Tibial nerve (tissue), 4 donors: Measurements from ENCODE around the gene LAMP2.

ENCODE experiments used
- CTCF ChIP-seq, 5 experiments: fragments of 200-600 bp in 3 of 5; fragments of 450-650 bp in 2 of 5; sonication (generic) in 3 of 5; IDR thresholded peaks; one replicate each; pipeline ENCODE4 v1.5.1; 2016 to 2019; ENCODE audit warnings: antibody characterized with exemption in 5 of 5, mild to moderate bottlenecking in 3 of 5, moderate library complexity in 2 of 5
- EP300 ChIP-seq, 2 donors: sonication (generic); formaldehyde crosslinking; IDR thresholded peaks; one replicate each; pipeline ENCODE4 v1.6.1; 2017; ENCODE audit warnings: antibody characterized with exemption in 2 of 2, mild to moderate bottlenecking in 1 of 2
- POLR2A ChIP-seq, 2 donors: fragments of 450-650 bp; IDR thresholded peaks; one replicate each; pipeline ENCODE4 v1.6.1; 2017; ENCODE audit warnings: antibody characterized with exemption in 2 of 2, mild to moderate bottlenecking in 2 of 2, moderate library complexity in 2 of 2

DNA sequence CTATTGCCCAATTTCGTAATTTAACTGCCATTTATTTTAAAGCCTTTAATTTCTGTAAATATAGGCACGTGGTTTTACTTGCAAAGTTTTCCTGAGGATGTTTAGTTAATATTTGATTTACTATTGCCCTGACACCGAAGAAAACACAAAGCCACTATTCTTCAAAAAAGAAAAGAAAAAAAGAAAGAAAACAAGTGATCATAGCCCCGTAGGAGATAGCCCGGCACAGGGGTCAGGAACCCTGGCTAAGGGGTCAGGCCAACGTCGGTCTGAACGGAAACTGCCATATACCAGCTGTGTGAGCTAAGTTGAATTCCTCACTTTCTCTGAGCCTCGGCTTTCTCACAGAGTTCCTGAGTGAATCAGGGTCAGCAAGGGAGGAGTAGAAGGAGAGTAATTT lies 17.7 kb upstream of the LAMP2 start:
- TF ChIP-seq POLR2A (IDR thresholded peaks at IDR 0.05) (no peak), CTCF (IDR thresholded peaks at IDR 0.05) (no peak), EP300 (IDR thresholded peaks at IDR 0.05) (no peak)
